Epithelial cell of prostate (primary cell): ENCODE measurements around the gene WDR75.
"Not testable (repeated sequence)": the region's sequence is repeated elsewhere in the genome, so short reads cannot be mapped to it uniquely, and the experiment has no call there.

Source experiments
- DNase-seq: peaks from one replicate; pipeline ENCODE4 v3.0.0-alpha.2; 2011; ENCODE audit warnings: low read depth, low spot score
- H3K27ac ChIP-seq: fragments of 450-650 bp; 2 replicates; pipeline ENCODE4 v1.5.1; 2017; ENCODE audit warnings: mild to moderate bottlenecking

Gene WDR75

DNA sequence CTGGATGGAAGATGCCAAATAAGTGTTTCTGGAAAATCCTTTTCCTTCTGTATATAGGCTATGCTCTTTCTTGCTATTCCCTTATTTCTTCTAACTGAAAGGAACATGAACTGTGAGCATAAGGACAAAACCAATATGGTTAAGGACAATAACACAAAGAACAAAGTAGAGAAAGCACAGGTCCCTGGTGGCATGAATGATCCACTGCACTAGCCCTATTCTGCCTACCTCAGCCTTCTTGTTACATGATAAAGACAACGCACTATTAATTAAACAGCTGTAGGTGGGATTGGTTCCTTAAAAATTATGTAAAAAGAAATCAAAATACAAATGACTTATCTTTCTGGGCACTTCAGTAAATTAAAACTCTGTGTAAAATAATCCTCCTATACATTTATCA lies 1.9 kb upstream of the WDR75 start:
- H3K27ac ChIP-seq = no peak overlapping the region
- DNase-seq = no peak

DNA sequence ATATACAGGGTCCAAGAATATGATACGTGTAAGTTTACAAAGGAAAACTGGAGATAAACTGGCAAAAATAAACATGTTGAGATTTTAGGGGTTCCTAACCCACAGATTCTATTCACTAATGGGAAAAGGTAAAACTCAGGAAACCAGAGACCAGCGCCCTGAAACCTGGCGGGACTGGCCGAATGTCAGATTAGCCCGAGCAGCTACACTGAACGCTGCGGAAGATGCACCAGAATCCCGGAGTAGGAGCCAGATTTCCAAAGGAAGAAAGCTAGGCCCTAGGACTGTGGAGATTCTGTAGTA lies 679 bp upstream of the WDR75 start:
- no peak for DNase-seq
- H3K27ac ChIP-seq = peak overlapping the region; percentile 80

DNA sequence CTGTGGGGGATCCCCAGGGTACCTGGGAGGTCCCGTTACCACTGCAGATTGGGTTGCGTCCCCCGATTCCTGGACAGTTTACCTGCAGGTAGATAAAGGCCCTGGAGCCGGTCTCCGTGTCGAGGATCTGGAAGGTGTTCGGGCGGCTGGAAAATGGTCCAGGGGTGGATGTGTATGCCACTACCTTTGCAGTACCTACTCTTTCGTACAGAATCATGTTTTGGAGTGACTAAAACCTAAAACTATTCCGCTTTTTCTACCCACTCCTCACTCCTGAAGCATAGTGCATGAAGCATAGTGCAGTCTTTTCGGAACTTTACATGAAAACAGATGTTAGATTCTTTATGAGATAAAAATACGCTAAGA lies 418 bp downstream of the WDR75 start:
- no peak for DNase-seq

DNA sequence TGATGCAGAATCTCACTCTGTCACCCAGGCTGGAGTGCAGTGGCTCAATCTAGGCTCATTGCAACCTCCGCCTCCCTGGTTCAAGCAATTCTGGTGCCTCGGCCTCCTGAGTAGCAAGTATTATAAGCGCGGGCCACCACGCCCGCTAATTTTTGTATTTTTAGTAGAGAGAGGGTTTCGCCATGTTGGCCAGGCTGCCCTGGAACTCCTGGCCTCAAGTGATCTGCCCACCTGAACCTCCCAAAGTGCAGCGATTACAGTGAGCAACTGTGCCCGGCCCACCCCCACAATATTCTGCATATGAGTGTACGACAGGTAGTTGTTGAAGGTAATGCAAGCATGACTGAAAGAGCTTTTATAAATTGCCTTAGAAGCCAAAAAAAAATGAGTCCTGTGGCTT lies 1.2 kb downstream of the WDR75 start:
- H3K27ac ChIP-seq = no peak overlapping the region
- DNase-seq = no peak

More for the DNA sequence above, 418 bp downstream of the WDR75 start:
- H3K27ac ChIP-seq = peak overlapping the region; percentile 80

DNA sequence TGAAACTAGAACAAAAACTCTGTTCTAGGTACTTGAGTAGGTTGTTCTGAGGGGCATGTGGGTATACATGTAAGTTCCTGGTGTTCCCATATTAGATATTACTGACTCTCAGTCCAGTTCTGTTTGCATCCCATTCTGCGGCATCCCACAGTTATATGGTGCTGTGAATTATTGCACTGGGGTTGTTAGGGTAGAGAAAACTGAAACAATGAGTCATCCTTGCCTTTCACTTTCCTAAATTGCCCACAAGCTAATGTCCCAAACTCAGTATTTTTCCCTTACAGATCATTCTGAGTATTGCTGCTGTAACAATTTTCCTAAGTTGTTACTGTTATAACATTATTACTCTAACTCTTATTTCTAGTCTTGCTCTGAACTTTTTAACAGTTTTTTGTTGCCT lies 3.0 kb downstream of the WDR75 start:
- H3K27ac ChIP-seq = no peak overlapping the region
- DNase-seq = no peak

DNA sequence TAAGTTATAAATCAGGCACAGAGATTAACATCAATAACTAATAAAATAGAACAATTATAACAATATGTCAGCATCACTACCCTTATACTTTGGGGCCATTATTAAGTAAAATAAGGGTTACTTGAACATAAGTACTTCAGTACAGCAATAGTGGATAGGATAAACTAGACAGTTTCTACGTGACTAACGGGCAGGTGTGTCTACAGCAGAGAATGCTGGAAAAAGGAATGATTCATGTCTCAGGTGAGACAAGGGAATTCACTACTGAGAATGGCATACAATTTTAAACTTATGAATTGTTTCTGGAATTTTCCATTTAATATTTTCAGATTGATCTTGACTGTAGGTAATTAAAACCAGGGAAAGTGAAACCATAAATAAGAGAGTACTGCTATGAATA lies 5.5 kb downstream of the WDR75 start:
- peak; percentile 18 for DNase-seq
- H3K27ac ChIP-seq = peak overlapping the region; percentile 30

DNA sequence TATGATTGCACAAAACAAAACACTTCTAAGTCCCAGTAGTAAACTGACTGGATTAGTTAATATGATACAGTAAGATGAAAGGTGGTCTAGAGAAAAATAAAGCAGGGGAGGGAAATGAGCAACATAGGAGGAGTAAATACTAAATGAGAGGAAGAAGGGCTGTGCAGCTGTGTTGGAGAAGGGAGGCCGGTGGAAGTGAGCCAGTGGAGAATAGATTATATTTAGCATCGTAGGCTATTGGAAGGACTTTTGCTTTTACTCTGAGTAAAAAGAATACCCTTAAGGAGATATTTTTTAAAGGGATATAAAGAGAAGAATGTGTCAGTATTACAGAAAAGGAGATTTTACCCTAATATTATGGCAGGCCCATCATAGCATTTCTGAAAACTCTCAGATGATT lies 12.7 kb downstream of the WDR75 start:
- DNase-seq = no peak
- no peak overlapping the region for H3K27ac ChIP-seq

DNA sequence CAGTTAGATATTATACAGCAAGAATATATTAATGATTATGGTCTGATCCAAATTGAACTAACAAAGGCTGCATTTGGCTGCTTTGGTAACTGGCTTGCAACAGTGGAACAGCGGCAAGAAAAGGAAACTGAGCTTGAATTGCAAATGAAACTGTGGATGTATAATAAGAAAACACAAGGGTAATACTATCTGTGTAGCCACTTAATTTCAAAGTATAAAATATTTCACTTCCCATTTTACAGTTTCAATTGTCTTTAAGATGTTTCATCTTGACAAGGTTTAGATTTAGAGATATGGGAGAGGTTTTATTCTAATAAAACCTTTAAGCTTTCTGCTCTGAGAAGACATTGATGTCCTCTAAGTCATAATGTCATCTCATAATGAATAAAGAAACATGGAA lies 23.8 kb downstream of the WDR75 start:
- no peak overlapping the region for H3K27ac ChIP-seq
- DNase-seq = no peak

DNA sequence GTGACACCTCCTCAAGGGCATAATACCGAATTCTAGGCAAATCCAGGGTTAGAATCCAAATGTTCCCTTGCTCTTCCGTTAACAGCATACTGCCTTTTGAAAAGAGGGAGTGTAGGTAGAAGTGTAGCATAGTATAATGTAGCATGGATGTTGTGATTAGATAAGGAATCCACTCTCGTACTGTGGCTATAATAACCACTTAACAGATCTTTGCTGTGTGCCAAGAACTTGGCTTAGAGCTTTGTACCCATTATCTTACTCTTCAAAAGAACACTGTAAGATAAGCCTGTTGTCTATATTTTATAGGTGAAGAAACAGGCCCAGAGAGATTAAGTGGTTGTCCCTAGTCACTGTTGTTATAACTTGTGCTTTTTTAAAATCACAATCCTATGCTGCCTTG lies 24.2 kb downstream of the WDR75 start:
- H3K27ac ChIP-seq = no peak overlapping the region
- DNase-seq = no peak

DNA sequence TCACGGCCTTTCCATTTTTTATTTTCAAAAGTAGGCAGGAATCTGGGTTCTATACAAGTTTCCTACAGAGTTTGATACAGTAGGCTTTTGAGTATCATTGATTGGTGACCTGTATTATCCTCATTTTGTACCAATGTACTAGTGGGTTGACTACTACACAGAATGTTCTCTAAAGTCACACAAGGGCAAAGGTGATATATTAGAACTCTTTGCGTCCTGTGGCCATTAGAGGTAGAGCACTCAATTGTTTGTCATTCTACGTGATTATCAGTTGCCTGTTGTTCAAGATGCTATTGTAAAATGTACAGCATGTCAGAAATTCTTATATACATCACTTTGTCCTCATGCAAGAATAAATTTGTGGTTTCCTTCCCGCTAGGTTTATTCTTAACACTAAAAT lies 24.8 kb downstream of the WDR75 start:
- no peak for DNase-seq
- no peak overlapping the region for H3K27ac ChIP-seq

DNA sequence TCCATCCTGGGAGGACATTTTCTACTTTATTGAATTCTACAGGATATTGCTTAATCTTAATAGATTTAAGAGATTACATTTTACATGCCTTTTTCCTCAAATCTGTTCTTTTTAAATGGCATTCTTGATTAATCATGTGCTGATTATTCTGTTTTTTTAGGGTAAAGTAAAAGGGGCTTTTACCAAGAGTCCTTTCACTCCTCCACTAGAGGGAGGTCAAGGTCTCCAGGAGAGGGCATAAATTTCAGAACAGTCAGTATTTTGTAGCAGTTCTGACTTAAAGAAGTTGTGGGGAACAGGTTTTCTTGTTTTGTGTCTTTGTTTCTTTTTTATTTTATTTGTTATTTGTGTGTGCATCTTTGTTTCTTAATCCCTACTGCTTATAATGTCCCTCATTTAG lies 25.4 kb downstream of the WDR75 start:
- H3K27ac ChIP-seq = no peak overlapping the region
- no peak for DNase-seq

DNA sequence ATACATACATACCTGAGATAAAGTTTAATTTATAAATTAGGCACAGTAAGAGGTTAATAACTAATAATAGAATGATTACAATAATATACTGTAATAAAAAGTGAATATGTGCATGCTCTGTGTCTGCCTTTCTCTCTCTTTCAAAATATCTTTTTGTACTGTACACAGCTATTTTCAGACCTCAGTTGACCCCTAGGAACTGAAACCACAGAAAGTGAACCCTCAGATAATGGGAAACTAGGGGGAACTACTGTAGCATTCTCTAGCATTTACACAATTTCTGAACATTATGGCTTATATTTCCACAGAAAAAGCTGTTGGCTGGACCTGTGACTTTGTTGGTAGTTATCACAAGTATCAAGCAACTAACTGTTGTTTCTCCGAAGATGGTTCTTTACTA lies 25.9 kb downstream of the WDR75 start:
- no peak for DNase-seq
- H3K27ac ChIP-seq = no peak overlapping the region

DNA sequence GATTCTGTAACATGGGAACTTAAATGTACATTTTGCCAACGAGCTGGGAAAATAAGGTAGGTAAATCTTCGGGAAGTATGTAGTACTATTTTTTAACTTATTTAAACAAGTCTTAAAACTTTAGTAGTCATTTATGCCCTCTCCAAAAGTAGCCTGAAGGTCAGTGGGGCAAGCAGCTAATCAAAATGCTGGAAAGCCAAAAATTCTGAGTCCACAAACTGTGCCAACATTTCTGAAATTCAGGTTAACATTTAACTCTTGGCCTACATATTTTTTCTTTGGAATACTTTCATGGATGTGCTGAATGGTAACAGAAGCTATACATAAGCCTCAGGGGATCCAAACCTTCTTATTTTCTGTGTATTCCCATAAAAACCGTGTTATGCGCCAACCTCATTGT lies 26.3 kb downstream of the WDR75 start:
- H3K27ac ChIP-seq = no peak overlapping the region
- DNase-seq = no peak

DNA sequence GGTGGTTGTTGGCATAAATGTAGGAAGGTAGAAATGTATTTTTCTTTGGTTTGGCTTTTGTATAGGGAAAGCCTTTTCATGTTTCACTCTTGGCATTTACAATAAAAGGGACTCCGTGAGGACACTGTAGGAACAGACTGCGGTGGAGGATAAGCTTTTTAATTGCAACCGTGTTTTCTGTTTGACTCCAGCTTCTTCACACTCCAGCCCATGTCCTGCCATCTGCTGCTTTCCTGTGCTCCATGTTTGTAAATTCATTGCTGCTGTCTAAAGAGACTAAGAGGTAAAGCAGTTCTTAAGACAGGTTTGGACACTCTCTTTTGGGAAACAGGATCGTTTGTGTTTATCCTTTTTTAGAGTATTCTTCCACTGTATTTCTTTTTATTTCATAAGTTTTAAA lies 33.3 kb downstream of the WDR75 start:
- H3K27ac ChIP-seq = no peak overlapping the region
- DNase-seq = no peak

DNA sequence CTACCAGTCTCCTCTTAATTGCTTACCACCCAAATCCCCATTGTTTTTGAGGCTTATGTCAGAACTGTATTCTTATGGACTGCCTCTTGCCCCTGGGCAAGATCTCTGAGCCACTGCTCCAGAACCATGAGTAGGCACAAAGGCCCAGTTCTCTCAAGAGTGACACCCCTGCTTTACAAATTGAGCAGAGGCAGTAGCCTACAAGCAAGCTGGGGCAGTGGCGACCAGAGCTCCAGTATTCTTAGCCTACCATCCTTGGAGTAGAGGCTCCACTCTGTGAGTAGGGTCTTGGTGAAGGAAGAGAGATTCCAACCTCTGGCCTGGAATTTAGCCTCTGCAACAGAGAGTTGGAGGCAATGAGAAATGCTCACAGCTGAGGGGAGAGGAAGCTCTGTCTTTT lies 36.5 kb downstream of the WDR75 start:
- DNase-seq = no peak

DNA sequence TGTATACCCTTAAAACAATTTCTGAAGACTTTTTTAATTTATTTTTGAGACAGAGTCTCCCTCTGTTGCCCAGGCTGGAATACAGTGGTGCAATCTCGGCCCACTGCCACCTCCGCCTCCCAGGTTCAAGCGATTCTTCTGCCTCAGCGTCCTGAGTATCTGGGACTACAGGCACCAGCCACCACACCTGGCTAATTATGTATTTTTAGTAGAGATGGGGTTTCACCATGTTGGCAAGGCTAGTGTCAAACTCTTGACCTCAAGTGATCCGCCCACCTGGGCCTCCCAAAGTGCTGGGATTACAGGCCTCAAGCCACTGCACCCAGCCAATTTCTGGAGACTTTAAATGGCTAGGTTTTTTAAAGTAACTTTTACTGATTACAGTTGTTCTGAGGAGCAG lies 37.0 kb downstream of the WDR75 start:
- not testable (repeated sequence) for H3K27ac ChIP-seq, DNase-seq

More for the DNA sequence above, 36.5 kb downstream of the WDR75 start:
- no peak overlapping the region for H3K27ac ChIP-seq

DNA sequence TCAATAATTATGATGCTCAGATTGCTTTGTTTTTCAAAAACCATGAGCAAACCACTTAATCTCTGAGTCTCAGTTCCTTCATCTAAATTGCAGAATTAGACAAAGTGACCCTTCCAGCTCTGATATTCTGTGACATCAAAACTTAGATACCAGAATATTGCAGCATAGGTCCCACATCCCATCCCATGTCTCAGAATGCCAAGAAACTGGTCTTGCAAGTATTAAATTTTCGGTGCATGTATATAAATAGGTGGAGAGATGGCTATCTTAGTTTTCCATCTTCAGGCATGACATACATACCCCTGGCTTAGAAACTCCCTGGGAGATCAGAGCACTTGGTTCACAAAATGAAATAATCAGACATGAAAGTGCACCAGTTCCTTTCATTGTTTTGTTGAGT lies 39.8 kb downstream of the WDR75 start:
- no peak for DNase-seq

DNA sequence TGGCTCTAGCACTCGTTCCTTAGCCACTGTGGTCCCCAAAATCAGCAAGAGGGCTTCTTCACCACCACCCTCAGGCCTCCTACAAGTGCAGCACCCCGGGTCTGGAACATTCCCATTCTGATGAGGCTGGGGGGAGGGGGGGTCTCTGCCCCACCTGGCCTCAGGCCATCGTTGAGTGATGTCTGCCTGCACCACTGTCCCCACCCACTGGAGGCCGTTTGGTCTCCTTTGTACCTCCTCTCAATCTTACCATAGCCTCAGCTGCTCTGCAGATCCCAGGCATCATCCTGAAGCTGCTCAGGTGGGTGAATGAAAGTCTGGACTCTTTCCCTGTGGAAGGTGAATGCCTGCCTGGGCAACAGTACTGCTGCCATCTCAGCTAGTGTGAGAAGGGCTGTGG lies 42.3 kb downstream of the WDR75 start:
- DNase-seq = no peak
- no peak overlapping the region for H3K27ac ChIP-seq

More for the DNA sequence above, 39.8 kb downstream of the WDR75 start:
- H3K27ac ChIP-seq = no peak overlapping the region

DNA sequence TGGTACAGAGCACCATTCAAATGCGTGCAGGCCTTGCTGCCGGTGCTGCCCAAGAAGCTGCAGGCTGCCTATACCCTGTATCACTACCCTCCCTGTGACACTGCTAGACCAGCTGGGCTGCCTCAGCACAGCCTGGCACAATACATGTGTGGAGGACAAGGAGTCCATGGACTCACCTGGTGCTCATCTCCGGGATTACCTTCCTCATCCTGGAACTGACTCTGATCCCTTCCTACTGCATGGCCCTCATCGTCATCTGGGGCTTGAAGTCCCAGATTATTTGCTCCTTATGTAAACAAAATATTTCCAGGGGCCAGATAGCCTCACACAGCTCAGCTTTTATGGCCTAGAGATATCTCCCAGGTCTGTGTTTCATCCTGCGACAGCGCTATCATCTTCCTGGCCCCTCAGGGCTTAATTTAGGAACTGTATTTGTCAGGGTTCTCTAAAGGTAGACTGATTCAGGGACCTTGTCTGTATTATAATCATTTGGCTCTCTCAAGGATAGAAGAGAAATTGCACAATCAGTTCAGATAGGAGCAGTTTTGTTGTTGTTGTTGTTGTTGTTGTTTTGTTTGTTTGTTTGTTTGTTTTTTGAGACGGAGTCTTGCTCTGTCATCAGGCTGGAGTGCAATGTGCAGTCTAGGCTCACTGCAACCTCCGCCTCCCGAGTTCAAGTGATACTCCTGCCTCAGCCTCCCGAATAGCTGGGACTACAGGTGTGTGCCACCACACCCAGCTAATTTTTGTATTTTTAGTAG lies 42.9 kb downstream of the WDR75 start:
- H3K27ac ChIP-seq = no peak overlapping the region
- DNase-seq = no peak

DNA sequence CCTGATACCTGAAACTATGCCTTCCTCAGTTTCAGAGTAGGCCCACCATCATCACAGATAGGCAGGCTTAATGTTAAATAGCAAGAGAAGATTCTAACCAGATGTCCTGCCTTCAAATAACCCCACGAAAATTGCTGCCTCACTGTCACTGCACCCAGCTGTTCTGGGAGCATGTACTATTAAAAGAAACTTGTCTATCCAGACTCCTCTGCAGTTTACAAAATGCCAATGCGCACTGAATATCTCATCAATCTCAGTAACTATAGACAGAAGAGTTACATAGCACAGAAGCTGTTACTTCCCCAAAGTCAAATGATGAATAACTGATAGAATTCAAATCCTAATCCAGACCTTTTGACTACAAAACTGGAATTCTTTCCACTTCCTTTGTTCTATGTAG lies 43.9 kb downstream of the WDR75 start:
- no peak overlapping the region for H3K27ac ChIP-seq
- no peak for DNase-seq

DNA sequence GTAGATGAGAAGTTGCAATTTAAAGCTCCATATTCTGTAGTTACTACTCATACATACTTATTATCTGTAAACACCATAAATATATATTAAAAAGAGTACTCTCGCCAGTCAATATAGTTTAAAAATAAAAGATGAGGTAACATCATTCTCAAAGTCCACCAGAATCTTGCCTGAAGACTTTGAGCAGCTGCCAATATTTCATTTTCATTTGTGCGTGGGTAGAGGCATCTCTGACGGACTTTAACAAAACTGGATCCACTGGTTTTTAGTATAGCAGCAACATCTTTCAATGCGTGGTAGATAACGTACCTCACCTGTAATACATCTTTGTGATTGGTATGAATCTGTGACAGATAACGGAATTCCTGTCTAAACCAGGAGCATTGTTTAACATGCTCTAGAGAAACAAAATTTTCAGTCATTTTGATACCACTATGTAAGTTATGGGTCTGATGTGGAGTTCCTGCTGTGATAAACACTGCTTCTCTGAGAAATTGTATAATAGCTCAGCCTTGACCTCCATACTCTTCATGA lies 45.0 kb downstream of the WDR75 start:
- H3K27ac ChIP-seq = no peak overlapping the region
- DNase-seq = no peak

DNA sequence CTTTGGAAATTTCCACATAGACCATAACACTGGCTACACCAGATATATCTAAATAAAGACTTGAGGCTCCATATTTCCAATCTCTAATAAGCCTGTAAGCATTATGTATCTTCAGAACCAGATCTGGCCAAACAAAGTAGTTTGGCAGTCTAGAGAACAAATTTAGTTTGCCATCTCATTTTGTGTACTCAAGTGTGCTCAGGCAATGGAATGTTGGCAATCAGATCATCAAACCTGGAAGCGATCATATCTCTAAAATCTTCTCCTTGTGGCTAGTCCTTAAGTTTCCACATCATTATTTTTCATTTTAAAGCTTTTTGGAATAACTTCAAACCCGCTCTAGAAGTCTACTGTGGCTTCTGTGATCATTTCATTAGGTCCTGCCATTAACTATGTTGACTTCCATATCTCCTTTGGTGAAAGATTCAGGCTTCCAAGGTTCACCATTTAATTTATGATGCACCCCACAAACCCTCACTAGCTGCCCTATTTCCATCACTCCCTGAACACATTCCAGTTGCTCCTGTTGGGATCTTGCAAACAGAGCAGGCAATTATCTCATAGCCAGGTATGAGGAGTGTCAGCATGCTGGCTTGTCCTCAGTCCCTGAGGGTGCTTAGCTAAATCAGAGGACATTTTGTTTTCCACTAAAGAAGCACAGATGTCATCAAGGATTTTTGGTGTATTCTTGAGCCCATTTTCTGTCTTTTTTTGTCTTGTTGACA lies 46.2 kb downstream of the WDR75 start:
- DNase-seq = no peak

More for the DNA sequence above, 46.2 kb downstream of the WDR75 start:
- no peak overlapping the region for H3K27ac ChIP-seq
